ENCODE measurements around the gene MYH6.

The MYH6 gene

GRCh38 chr14:23384364-23385080 is 23.6 kb downstream of the MYH6 start:
- Mint-ChIP-seq H3K36me3 (ENCODE audit: low read depth) (no peaks in the 10 kb centered on the region), H3K4me3 (no peak overlapping the region), H3K9me3 (no peaks in the 10 kb centered on the region), H3K4me1 (no peaks in the 10 kb centered on the region), H3K27ac (no peak overlapping the region), H3K27me3 (peaks cover 2% of the 10 kb centered on the region)
- DNase-seq (no peak), ATAC-seq (no peak)

GRCh38 chr14:23382731-23383440 is 25.2 kb downstream of the MYH6 start:
- ATAC-seq (no peak), DNase-seq (no peak)
- Mint-ChIP-seq H3K4me1 (no peaks in the 10 kb centered on the region), H3K4me3 (no peak overlapping the region), H3K27me3 (no peaks in the 10 kb centered on the region), H3K36me3 (ENCODE audit: low read depth) (no peaks in the 10 kb centered on the region), H3K27ac (no peak overlapping the region), H3K9me3 (no peaks in the 10 kb centered on the region)

GRCh38 chr14:23382276-23382675 is 25.8 kb downstream of the MYH6 start:
- Mint-ChIP-seq H3K4me1 (no peaks in the 10 kb centered on the region), H3K9me3 (no peaks in the 10 kb centered on the region), H3K27me3 (no peaks in the 10 kb centered on the region), H3K27ac (no peak overlapping the region), H3K4me3 (no peak overlapping the region), H3K36me3 (ENCODE audit: low read depth) (no peaks in the 10 kb centered on the region)
- ATAC-seq (no peak), DNase-seq (no peak)

- Mint-ChIP-seq H3K36me3 (ENCODE audit: low read depth) (no peaks in the 10 kb centered on the region), H3K27me3 (no peaks in the 10 kb centered on the region), H3K4me1 (no peaks in the 10 kb centered on the region), H3K9me3 (no peaks in the 10 kb centered on the region), H3K4me3 (no peak overlapping the region), H3K27ac (no peak overlapping the region)
- no peak for DNase-seq
- ATAC-seq: no peak
Measured at GRCh38 chr14:23381871-23382270, 26.2 kb downstream of the MYH6 start.

GRCh38 chr14:23380976-23381375 is 27.1 kb downstream of the MYH6 start:
- DNase-seq: no peak
- Mint-ChIP-seq H3K9me3 (no peaks in the 10 kb centered on the region), H3K4me3 (no peak overlapping the region), H3K36me3 (ENCODE audit: low read depth) (no peaks in the 10 kb centered on the region), H3K27ac (no peak overlapping the region), H3K27me3 (no peaks in the 10 kb centered on the region), H3K4me1 (no peaks in the 10 kb centered on the region)
- no peak for ATAC-seq

- no peak overlapping the region for H3K4me3 Mint-ChIP-seq
- DNase-seq: no peak
- H3K9me3 Mint-ChIP-seq: no peaks in the 10 kb centered on the region
- no peak overlapping the region for H3K27ac Mint-ChIP-seq
- ATAC-seq: no peak
- H3K27me3 Mint-ChIP-seq: no peaks in the 10 kb centered on the region
- H3K36me3 Mint-ChIP-seq (ENCODE audit: low read depth): no peaks in the 10 kb centered on the region
- H3K4me1 Mint-ChIP-seq: no peaks in the 10 kb centered on the region
Measured at GRCh38 chr14:23380197-23380914, 27.7 kb downstream of the MYH6 start.

- DNase-seq (peak; percentile 68), ATAC-seq (peak; percentile 56)
- Mint-ChIP-seq H3K27ac (no peak overlapping the region), H3K4me1 (no peaks in the 10 kb centered on the region), H3K9me3 (no peaks in the 10 kb centered on the region), H3K36me3 (ENCODE audit: low read depth) (no peaks in the 10 kb centered on the region), H3K27me3 (no peaks in the 10 kb centered on the region), H3K4me3 (no peak overlapping the region)
Measured at GRCh38 chr14:23379366-23380196, 28.5 kb downstream of the MYH6 start.

- Mint-ChIP-seq H3K36me3 (ENCODE audit: low read depth) (no peaks in the 10 kb centered on the region), H3K27ac (no peak overlapping the region), H3K4me1 (no peaks in the 10 kb centered on the region), H3K9me3 (no peaks in the 10 kb centered on the region), H3K4me3 (no peak overlapping the region), H3K27me3 (no peaks in the 10 kb centered on the region)
- no peak for ATAC-seq
- no peak for DNase-seq
Measured at GRCh38 chr14:23378612-23379220, 29.4 kb downstream of the MYH6 start.

- no peak overlapping the region for H3K27ac Mint-ChIP-seq
- H3K9me3 Mint-ChIP-seq: no peaks in the 10 kb centered on the region
- no peaks in the 10 kb centered on the region for H3K27me3 Mint-ChIP-seq
Measured at GRCh38 chr14:23377573-23378563, 30.2 kb downstream of the MYH6 start.

GRCh38 chr14:23377198-23377550 is 30.9 kb downstream of the MYH6 start:
- ATAC-seq: no peak
- Mint-ChIP-seq H3K4me3 (no peak overlapping the region), H3K9me3 (no peaks in the 10 kb centered on the region), H3K27ac (no peak overlapping the region), H3K27me3 (no peaks in the 10 kb centered on the region), H3K4me1 (no peaks in the 10 kb centered on the region), H3K36me3 (ENCODE audit: low read depth) (no peaks in the 10 kb centered on the region)
- DNase-seq: no peak

More at GRCh38 chr14:23377573-23378563, 30.2 kb downstream of the MYH6 start:
- Mint-ChIP-seq H3K36me3 (ENCODE audit: low read depth) (no peaks in the 10 kb centered on the region), H3K4me3 (no peak overlapping the region), H3K4me1 (no peaks in the 10 kb centered on the region)
- no peak for DNase-seq
- no peak for ATAC-seq

GRCh38 chr14:23376482-23377197 is 31.4 kb downstream of the MYH6 start, which contains the start of gene CMTM5:
Gene CMTM5, plus strand, starts transcription at chr14:23377046. Its CDS starts 206 bp downstream, at chr14:23377252.
- Mint-ChIP-seq H3K4me1 (no peaks in the 10 kb centered on the region), H3K9me3 (no peaks in the 10 kb centered on the region), H3K27me3 (no peaks in the 10 kb centered on the region), H3K4me3 (no peak within 1 kb of the TSS), H3K36me3 (ENCODE audit: low read depth) (no peaks in the 10 kb centered on the region), H3K27ac (no peak within 1 kb of the TSS)
- ATAC-seq: no peak
- no peak for DNase-seq

- H3K4me1 Mint-ChIP-seq: no peaks in the 10 kb centered on the region
- H3K9me3 Mint-ChIP-seq: no peaks in the 10 kb centered on the region
- H3K36me3 Mint-ChIP-seq (ENCODE audit: low read depth): no peaks in the 10 kb centered on the region
- no peak overlapping the region for H3K4me3 Mint-ChIP-seq
- no peaks in the 10 kb centered on the region for H3K27me3 Mint-ChIP-seq
- no peak overlapping the region for H3K27ac Mint-ChIP-seq
- no peak for DNase-seq
- ATAC-seq: no peak
Measured at GRCh38 chr14:23375527-23376251, 32.4 kb downstream of the MYH6 start.

Data from activated naive CD8-positive, alpha-beta T cell treated with anti-CD3 and anti-CD28 coated beads, Interleukin-2, amount 50 U/mL, for 24 hours (primary cell).